Left ventricle myocardium inferior (tissue), 1 donor: ENCODE measurements around the gene MYO1A. TPM values are rescaled to one million over a fixed set of nuclear protein-coding genes. Genes with fewer than 3 reads are reported as not detected.
A peak's percentile ranks its signal among the peaks of the same experiment; 100 is the strongest.

ENCODE experiments used
- DNase-seq: peaks from one replicate; pipeline ENCODE4 v3.0.0-alpha.2; 2020
- H3K27ac ChIP-seq: fragments of 200-600 bp; replicated peaks from 2 replicates; pipeline ENCODE4 v1.8.0; 2021
- H3K27me3 ChIP-seq: fragments of 200-600 bp; 2 replicates; pipeline ENCODE4 v1.8.0; 2021; ENCODE audit warnings: low read depth
- H3K36me3 ChIP-seq: fragments of 200-600 bp; 2 replicates; pipeline ENCODE4 v1.8.0; 2021
- H3K4me1 ChIP-seq: fragments of 200-600 bp; 2 replicates; pipeline ENCODE4 v1.8.0; 2021
- H3K4me3 ChIP-seq: fragments of 200-600 bp; 2 replicates; pipeline ENCODE4 v1.8.0; 2021; ENCODE audit warnings: mild to moderate bottlenecking, moderate library complexity
- H3K9me3 ChIP-seq: fragments of 200-600 bp; replicated peaks from 2 replicates; pipeline ENCODE4 v1.8.0; 2021
- CTCF ChIP-seq: fragments of 200-600 bp; IDR thresholded peaks from 2 replicates; pipeline ENCODE4 v1.8.0; 2021; ENCODE audit warnings: antibody characterized with exemption, mild to moderate bottlenecking, borderline replicate concordance
- intact Hi-C: fragments of 100-400 bp; cut with micrococcal nuclease; formaldehyde crosslinking; loops from one replicate; pipeline ENCODE4 v1.11.0; 2022
- total RNA-seq: library from RNA; stranded (reverse); fragmentation: NEBNext Ultra II Directional; extraction: Animal tissue kit (Norgen Biotek cat#: 25700); gene quantifications from one replicate; pipeline ENCODE4 v1.2.1, GENCODE V29; 2021
- donor health status: DM: no; HTN: yes; CAD: no; lungs with severe emphysema.

Gene MYO1A
- total RNA-seq, 1 donor from 2014 or later = not detected

DNA sequence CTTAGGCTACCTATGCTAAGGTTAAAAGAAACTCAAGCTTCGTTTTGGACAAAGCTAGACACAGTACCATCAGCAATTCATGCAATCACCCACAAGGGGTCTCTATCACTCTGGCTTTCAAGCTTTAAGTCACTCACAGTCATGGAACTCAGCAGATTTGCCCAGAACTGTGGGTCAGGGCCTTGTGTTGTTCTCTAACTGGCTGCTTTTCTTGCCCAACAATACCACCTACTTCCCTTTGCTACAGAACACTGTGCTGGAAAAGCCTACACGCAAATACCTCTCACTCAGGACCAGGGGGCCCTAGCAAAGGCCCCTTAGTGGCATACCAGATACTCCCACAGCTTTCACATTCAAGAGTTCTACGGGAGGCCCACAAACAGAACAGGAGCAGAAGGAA is 19.6 kb upstream of the MYO1A start:
- TF ChIP-seq CTCF = peak; percentile 93
- H3K27ac ChIP-seq = peak overlapping the region; percentile 62
- DNase-seq = no peak
- peaks cover 7% of the 10 kb centered on the region for H3K4me1 ChIP-seq
- intact Hi-C loops = no loop called here
- peaks cover 30% of the 10 kb centered on the region for H3K36me3 ChIP-seq
- no peaks in the 10 kb centered on the region for H3K27me3 ChIP-seq
- no peaks in the 10 kb centered on the region for H3K9me3 ChIP-seq
- no peak overlapping the region for H3K4me3 ChIP-seq

DNA sequence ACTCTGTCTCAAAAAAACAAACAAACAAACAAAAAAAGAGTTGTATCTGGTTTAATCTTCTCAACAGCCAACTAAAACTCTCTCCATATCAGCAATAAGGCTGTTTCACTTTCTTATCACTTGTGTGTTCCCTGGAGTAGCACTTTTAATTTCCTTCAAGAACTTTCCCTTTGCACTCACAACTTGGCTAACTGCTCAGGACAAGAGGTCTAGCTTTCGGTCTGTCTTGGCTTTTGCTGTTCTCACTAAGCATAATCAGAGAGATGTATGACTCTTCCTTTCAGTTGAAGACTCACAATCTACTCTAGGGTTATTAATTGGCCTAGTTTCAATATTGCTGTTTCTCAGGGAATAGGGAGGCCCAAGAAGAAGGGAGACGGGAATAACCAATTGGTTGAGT is 16.3 kb upstream of the MYO1A start:
- H3K9me3 ChIP-seq = no peaks in the 10 kb centered on the region
- peaks cover 20% of the 10 kb centered on the region for H3K36me3 ChIP-seq
- H3K27me3 ChIP-seq = no peaks in the 10 kb centered on the region
- H3K4me3 ChIP-seq = no peak overlapping the region
- no peak overlapping the region for H3K27ac ChIP-seq
- DNase-seq = no peak
- peaks cover 7% of the 10 kb centered on the region for H3K4me1 ChIP-seq
- intact Hi-C loops = no loop called here
- no peak for TF ChIP-seq CTCF

GRCh38 chr12:57063991-57064685 is 14.2 kb upstream of the MYO1A start:
- H3K4me3 ChIP-seq = no peak overlapping the region
- intact Hi-C loops = no loop called here
- H3K36me3 ChIP-seq = peaks cover 20% of the 10 kb centered on the region
- no peak for DNase-seq
- no peak overlapping the region for H3K27ac ChIP-seq
- no peaks in the 10 kb centered on the region for H3K27me3 ChIP-seq
- H3K9me3 ChIP-seq = no peaks in the 10 kb centered on the region
- H3K4me1 ChIP-seq = peaks cover under 1% of the 10 kb centered on the region
- no peak for TF ChIP-seq CTCF

DNA sequence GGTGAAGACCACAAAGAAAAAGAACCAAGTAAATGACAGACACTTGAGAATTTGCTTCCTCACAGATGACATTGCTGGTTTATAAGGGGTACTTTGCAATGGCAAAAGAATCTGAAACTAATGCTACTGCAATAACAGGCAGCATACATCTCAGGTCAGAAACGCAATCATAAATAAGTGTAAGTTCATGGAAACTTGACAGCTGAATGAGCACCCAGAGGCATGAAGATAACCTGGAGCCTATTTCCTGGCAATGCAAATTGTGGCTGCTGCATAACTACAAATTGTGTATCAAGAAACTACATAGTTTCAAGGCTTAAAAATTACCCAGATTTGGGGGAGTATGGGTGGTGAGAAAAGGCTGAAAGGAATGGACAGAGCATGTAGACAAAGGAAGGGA is 8.5 kb upstream of the MYO1A start:
- Histone ChIP-seq H3K27ac (no peak overlapping the region), H3K4me3 (no peak overlapping the region), H3K27me3 (no peaks in the 10 kb centered on the region), H3K4me1 (no peaks in the 10 kb centered on the region), H3K36me3 (peaks cover 28% of the 10 kb centered on the region), H3K9me3 (no peaks in the 10 kb centered on the region)
- no peak for TF ChIP-seq CTCF
- DNase-seq = no peak
- intact Hi-C loops = no loop called here

DNA sequence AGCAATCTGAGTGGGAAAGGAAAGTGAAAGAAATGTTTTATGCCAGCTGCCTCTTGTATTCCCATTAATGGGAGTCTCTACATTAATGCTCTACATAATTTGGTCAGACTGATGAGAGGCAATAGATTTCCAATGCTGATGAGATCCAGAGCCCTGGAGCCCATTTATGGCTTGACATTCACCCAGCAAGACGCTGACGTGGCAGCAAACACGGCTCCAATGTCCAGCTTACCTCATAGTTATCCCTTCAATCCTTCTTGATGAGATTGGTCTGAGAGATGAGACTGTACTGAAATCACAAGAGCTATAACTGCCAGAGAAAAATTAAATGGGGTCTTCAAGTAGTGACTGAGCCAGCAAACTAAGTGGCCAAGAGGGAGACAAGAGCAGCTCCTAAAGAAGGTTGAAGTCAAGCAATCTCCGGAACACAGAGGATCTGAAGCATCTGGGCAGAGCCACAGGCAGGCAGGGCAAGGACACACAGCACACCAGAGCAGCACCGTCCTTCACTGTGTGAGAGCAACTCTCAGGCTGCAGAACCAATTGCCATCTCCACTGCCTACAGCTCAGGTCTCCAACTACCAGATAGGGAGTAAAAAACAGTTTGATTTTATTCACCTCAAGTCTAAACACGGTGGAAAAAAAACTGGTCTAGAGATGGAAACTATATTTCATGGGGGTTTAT is 7.3 kb upstream of the MYO1A start:
- TF ChIP-seq CTCF = no peak
- Histone ChIP-seq H3K4me3 (no peak overlapping the region), H3K27ac (no peak overlapping the region), H3K36me3 (peaks cover 28% of the 10 kb centered on the region), H3K27me3 (no peaks in the 10 kb centered on the region), H3K9me3 (no peaks in the 10 kb centered on the region), H3K4me1 (no peaks in the 10 kb centered on the region)
- intact Hi-C loops = no loop called here
- no peak for DNase-seq
